ENCODE data around the gene AIFM2. TPM values are rescaled to one million over a fixed set of nuclear protein-coding genes. Genes with fewer than 3 reads are reported as not detected.
"Not testable (repeated sequence)": the region's sequence is repeated elsewhere in the genome, so short reads cannot be mapped to it uniquely, and the experiment has no call there.

AIFM2 gene
- polyA plus RNA-seq, 3 donors: 0.28 to 2.1 (median 0.41) TPM

DNA sequence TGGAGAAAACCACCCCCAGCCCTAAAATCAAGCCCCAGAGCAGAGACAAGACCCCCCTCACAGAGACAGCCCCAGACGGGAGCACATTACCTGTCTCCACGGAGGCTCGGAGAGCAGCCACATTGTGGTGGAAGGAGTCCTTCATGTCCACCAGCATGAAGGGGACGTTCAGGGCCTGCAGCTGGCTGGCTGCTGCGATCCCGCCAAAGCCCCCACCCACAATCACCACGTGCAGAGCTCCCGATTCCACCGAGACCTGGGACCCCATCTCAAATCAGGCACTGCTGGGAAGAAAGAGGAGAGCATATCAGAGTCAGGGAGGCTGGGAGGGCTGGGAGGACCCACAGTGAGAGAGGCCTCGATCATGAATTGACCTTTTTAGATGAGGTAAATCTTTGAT, 8.8 kb downstream of the AIFM2 start:
- WGBS (ENCODE audit: insufficient coverage): 100% methylated on average over 3 of the region's 10 CpGs
- Histone ChIP-seq H4K20me1 (ENCODE audit: insufficient read depth, low read length) (no peaks in the 10 kb centered on the region), H3K79me2 (ENCODE audit: insufficient read depth, low read length) (no peaks in the 10 kb centered on the region), H3K9me3 (replicated peaks in 1 of 2; ENCODE audit: control insufficient read depth in 1 of 2, insufficient read depth in 1 of 2, low read length in 2 of 2) (peaks cover 0 to 5% of the 10 kb centered on the region in 2 donors), H3K4me3 (replicated peaks in 1 of 3; ENCODE audit: low read depth in 2 of 3, low read length in 3 of 3) (no peak overlapping the region), H3K4me2 (replicated peaks; ENCODE audit: extremely low read depth, low read length, poor library complexity, severe bottlenecking) (no peak overlapping the region), H3K36me3 (replicated peaks in 1 of 2; ENCODE audit: control insufficient read depth in 1 of 2, insufficient read depth in 2 of 2, low read length in 2 of 2) (no peaks in the 10 kb centered on the region), H3K27ac (ENCODE audit: low read depth in 1 of 2, low read length in 2 of 2) (no peak overlapping the region), H2AFZ (ENCODE audit: insufficient read depth, low read depth, low read length, poor library complexity, severe bottlenecking) (no peak overlapping the region), H3K9ac (ENCODE audit: insufficient read depth, low read length, poor library complexity, severe bottlenecking) (no peak overlapping the region), H3K4me1 (ENCODE audit: control insufficient read depth in 1 of 2, insufficient read depth in 2 of 2, low read length in 2 of 2) (peaks cover 0 to 3% of the 10 kb centered on the region in 2 donors), H3K27me3 (ENCODE audit: control insufficient read depth in 2 of 2, insufficient read depth in 2 of 2, low read length in 2 of 2) (no peaks in the 10 kb centered on the region)
- DNase-seq: no peak
- intact Hi-C loops (cut with micrococcal nuclease): no loop called here
- TF ChIP-seq, protein P1, sequence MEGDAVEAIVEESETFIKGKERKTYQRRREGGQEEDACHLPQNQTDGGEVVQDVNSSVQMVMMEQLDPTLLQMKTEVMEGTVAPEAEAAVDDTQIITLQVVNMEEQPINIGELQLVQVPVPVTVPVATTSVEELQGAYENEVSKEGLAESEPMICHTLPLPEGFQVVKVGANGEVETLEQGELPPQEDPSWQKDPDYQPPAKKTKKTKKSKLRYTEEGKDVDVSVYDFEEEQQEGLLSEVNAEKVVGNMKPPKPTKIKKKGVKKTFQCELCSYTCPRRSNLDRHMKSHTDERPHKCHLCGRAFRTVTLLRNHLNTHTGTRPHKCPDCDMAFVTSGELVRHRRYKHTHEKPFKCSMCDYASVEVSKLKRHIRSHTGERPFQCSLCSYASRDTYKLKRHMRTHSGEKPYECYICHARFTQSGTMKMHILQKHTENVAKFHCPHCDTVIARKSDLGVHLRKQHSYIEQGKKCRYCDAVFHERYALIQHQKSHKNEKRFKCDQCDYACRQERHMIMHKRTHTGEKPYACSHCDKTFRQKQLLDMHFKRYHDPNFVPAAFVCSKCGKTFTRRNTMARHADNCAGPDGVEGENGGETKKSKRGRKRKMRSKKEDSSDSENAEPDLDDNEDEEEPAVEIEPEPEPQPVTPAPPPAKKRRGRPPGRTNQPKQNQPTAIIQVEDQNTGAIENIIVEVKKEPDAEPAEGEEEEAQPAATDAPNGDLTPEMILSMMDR (IDR thresholded peaks at IDR 0.05): no peak
- H3K27me3 Mint-ChIP-seq (ENCODE audit: low read depth in 3 of 3): peaks cover 0 to 7% (median 5%) of the 10 kb centered on the region in 3 donors
- no peak overlapping the region for H3K27ac Mint-ChIP-seq
- H3K36me3 Mint-ChIP-seq: peaks cover 0 to 9% of the 10 kb centered on the region in 2 donors
- no peak overlapping the region for H3K4me3 Mint-ChIP-seq
- H3K4me1 Mint-ChIP-seq: peaks cover 12% of the 10 kb centered on the region
- peaks cover 2 to 9% (median 4%) of the 10 kb centered on the region in 7 donors for H3K9me3 Mint-ChIP-seq

DNA sequence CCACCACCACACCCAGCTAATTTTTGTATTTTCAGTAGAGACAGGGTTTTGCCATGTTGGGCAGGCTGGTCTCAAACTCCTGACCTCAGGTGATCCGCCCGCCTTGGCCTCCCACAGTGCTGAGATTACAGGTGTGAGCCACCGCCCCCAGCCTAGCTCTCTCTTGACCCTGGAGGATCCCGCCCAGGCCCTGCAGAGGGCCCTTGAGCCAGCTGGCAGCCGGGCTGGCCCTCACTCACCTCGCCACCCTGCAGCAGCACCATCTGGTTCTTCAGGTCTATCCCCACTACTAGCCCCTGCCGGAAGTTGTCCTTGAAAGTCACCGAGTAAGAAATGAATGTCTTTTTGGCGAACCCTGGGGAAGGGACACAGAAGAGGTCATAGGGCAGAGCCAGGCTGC, 9.5 kb downstream of the AIFM2 start:
- intact Hi-C loops (cut with micrococcal nuclease); H3K36me3 ChIP-seq (replicated peaks in 1 of 2; ENCODE audit: control insufficient read depth in 1 of 2, insufficient read depth in 2 of 2, low read length in 2 of 2); H3K4me3 ChIP-seq (replicated peaks in 1 of 3; ENCODE audit: low read depth in 2 of 3, low read length in 3 of 3); H3K9me3 Mint-ChIP-seq; H3K27me3 Mint-ChIP-seq (ENCODE audit: low read depth in 3 of 3); H3K4me2 ChIP-seq (replicated peaks; ENCODE audit: extremely low read depth, low read length, poor library complexity, severe bottlenecking); DNase-seq; H3K27ac ChIP-seq (ENCODE audit: low read depth in 1 of 2, low read length in 2 of 2); H3K27me3 ChIP-seq (ENCODE audit: control insufficient read depth in 2 of 2, insufficient read depth in 2 of 2, low read length in 2 of 2); H3K36me3 Mint-ChIP-seq; H3K4me1 ChIP-seq (ENCODE audit: control insufficient read depth in 1 of 2, insufficient read depth in 2 of 2, low read length in 2 of 2); H3K4me3 Mint-ChIP-seq; H4K20me1 ChIP-seq (ENCODE audit: insufficient read depth, low read length); H3K9me3 ChIP-seq (replicated peaks in 1 of 2; ENCODE audit: control insufficient read depth in 1 of 2, insufficient read depth in 1 of 2, low read length in 2 of 2); H2AFZ ChIP-seq (ENCODE audit: insufficient read depth, low read depth, low read length, poor library complexity, severe bottlenecking); H3K27ac Mint-ChIP-seq; H3K9ac ChIP-seq (ENCODE audit: insufficient read depth, low read length, poor library complexity, severe bottlenecking); H3K79me2 ChIP-seq (ENCODE audit: insufficient read depth, low read length): not testable (repeated sequence)
- WGBS (ENCODE audit: insufficient coverage): 98% methylated on average over 9 of the region's 9 CpGs
- H3K4me1 Mint-ChIP-seq: peaks cover 12% of the 10 kb centered on the region
